GM18867 (cell line): ENCODE results near the gene MTMR2.
A peak's percentile ranks its signal among the peaks of the same experiment; 100 is the strongest.

Experiments used
- ATAC-seq: cut with Tn5 transposase; IDR thresholded peaks from one replicate; pipeline ENCODE4 v1.9.1; 2021; ENCODE audit warnings: mild to moderate bottlenecking, moderate library complexity; ENCODE audit not compliant: unreplicated experiment

Gene MTMR2

DNA sequence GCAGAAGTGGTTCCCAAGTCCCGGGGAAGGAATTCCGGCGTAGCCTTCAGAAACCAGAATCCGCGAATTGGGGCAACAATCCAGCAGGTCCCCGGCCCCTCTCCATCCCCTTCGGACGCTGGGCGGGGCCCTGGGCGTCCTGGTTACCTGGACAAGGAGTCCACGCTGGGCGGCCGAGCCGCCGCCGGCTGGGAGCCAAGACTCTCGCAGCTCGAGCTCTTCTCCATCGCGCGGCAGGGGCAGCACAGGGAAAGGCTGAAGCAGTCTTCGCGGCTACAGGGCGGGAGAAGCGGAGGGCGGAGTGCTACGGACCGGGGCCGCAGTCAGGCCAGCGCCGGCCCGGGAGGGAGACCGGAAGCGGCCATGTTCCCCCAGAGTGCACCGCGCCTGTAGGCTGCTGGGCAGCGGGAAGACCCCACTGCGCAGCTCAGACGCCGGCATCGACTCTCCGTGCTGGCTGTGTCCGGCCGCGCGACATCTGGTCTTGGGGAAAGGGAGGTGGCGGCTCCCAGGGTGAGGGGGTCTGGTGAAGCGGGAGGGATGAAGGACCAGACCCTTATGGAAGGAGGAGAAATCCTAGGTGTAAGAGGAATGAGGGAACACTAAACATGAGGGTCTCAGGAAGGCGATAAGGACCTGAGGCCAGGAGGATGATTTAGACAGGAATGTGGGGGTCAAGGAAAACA lies at the start of gene MTMR2:
Gene MTMR2 (minus strand): TSS at position 380 of the 686 bp plus-strand sequence. CDS start 153 bp downstream, at position 227.
- ATAC-seq, result peak; percentile 100

- ATAC-seq, result no peak
Measured at GRCh38 chr11:95972060-95972459, 48.2 kb upstream of the MTMR2 start.

DNA sequence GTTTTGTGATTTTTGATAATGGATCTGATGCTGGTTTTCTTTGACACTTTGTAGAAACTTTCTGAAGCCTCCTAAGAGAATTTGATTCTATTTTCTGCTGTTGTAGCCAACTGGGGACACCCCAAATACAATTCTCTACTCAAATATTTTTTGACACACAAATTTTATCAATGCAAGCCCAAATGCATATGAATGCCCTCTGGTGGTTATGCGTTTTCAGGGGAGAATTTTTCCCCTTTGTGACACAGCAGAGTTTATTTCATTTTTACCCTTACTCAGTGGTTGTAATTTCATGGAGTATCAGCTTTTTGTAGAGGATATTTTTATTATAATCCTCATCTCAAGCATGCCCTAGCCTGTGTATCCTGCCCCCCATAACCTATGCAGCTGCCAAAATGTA lies 44.7 kb upstream of the MTMR2 start:
- no peak for ATAC-seq

- ATAC-seq, result no peak
Measured at GRCh38 chr11:95964281-95964680, 40.4 kb upstream of the MTMR2 start.

DNA sequence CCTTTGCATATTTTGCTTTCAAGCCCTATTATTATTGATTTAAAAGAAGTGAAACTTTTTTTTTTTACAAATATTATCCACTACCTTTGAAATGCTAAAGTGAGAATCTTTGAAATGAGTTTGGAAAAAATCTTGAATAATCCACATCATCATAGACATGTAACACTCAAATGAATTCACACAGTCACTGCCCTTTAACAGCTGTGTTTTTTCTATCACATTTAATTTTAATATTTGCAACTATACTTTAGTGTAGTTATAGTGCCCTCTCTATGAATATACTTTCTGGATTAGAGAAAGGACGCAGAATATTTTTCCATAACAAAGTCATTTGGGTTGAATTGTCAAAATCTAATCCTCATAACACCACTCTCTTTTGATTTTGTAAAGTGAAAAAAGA lies 37.9 kb upstream of the MTMR2 start:
- no peak for ATAC-seq

DNA sequence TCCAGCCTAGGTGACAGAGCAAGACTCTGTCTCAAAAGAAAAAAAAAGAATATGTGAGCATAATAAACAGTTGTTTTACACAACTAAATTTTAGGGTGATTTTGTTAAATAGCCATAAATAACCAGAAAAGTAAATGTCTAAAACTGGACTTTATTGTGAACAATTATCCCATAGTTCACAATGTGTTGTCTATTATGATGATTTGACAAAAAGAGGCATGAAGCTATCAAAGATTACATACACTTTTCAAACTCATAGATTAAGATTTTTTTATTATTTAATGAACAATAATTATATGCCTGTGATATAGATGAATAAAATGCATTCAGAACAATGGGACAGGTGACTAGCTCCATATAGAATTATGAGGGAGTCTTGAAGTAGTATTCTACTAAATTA lies 27.0 kb upstream of the MTMR2 start:
- ATAC-seq, result no peak

- ATAC-seq, result no peak
Measured at GRCh38 chr11:95948637-95949036, 24.7 kb upstream of the MTMR2 start.

DNA sequence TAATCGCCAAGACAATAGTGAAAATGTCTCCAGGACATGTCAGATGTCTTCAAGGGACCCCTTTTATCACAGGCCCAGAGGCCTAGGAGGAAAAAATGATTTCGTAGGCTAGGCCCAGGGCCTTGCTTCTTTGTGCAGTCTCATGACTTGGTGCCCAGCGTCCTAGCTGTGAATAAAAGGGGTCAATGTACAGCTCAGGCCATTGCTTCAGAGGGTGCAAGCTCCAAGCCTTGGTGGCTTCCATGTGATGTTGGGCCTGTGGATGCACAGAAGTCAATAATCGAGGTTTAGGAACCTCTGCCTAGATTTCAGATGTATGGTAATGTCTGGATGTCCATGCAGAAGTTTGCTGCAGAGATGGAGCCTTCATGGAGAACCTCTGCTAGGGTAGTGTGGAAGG lies 20.7 kb upstream of the MTMR2 start:
- no peak for ATAC-seq

DNA sequence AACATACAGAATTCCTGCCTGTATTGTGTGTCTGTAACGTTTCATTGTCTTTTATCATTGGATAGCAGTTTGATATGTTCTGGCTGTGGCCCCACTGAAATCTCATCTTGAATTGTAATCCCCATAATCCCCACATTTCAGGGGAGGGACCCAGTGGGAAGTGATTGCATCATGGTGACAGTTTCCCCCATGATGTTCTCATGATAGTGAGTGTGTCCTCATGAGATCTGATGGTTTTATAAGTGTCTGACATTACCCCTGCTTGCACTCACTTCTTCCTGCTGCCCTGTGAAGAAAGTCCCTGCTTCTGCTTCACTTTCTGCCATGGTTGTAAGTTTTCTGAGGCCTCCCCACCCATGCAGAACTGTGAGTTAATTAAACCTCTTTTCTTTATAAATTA lies 19.6 kb upstream of the MTMR2 start:
- ATAC-seq, result no peak

DNA sequence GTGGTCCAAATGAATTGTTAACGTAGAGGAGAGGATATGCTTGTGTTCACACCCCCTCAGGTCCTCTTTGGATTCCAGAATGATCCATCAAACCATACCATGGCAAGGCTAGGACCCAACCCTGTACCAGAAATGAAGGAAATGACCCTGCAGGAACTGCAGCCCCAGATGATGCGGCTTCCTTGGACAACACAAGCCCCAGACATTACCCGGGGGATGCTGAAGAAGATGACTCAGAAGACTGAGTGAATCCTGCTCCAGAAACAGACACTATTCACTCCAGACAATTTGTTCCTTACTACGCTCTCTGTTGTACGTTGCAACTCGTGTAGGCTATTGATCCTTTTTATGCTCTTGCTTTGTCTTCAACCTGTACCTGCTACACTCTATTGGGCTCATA lies 15.2 kb upstream of the MTMR2 start:
- ATAC-seq, result no peak

DNA sequence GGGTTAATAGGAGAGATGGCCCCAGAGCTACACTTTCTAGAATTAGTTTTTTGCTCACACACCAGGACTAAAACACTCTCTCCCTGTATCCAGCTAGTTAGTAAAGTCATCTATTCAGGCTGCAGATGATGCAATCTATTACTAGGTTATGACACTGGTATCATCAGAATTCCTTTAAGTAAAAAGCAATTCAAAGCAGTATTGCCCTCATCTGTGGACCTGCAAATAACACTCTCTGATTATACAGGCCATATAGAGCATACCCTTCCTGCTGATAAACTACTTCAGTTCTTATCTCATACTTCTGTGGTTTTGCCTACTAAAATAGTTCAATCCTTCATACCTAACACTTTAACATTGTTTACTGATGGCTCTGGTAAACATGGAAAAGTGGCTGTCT lies 13.5 kb upstream of the MTMR2 start:
- no peak for ATAC-seq

DNA sequence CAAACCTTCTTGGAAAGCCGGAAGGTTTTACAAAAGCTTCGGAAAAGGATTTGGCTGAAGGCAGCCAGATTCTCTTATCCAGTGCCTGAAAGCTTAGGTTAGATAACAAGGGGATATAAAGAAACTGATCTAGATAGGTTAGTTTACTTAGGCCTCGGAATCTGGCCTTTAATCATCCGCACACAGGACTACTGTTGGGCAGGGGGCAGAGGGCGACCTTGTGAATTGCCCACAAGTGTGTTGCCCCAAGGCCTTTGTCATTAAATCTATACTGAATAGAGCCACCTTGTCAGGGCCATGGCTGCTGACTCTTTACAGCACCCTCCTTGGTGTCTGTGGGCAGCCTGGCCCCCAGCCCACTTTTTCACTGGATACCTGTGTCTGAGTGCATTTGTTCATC lies 9.7 kb upstream of the MTMR2 start:
- ATAC-seq, result no peak

- no peak for ATAC-seq
Measured at GRCh38 chr11:95931916-95932315, 8.0 kb upstream of the MTMR2 start.

GRCh38 chr11:95930948-95931347 lies 7.0 kb upstream of the MTMR2 start:
- no peak for ATAC-seq

DNA sequence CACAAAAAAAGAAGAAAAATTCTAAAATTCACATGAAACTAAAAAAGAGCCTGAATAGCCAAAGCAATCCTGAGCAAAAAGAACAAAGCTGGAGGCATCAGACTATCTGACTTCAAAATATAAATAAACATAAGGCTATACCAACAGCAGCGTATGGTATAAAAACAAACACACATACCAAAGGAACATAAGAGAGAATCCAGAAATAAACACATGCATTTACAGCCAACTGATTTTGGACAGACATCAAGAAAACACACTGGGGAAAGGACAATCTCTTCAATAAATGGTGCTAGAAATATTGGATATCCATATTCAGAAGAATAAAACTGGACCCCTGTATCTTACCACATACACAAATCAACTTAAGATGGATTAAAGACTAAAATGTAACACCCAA lies 2.8 kb upstream of the MTMR2 start:
- no peak for ATAC-seq

DNA sequence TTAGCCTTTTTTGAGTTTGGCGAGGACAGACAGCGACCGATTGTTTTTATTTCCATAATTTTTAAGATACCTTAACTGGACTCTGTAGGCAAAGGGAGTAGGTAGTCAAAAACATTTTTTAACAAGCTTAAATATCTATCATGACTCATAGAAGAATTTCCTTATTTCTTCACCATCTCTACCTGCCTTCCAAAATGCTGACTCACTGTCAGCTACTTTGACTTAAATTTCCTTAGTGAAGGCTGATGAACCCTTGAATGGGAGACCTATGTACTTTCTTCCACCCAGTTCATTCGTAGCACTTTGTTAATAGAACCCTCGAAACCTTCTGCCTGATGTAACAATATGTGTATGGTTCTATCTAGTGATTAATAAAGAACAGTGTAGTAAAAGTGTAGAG lies 1.1 kb upstream of the MTMR2 start:
- no peak for ATAC-seq

GRCh38 chr11:95924414-95924760 lies 480 bp upstream of the MTMR2 start:
- no peak for ATAC-seq

DNA sequence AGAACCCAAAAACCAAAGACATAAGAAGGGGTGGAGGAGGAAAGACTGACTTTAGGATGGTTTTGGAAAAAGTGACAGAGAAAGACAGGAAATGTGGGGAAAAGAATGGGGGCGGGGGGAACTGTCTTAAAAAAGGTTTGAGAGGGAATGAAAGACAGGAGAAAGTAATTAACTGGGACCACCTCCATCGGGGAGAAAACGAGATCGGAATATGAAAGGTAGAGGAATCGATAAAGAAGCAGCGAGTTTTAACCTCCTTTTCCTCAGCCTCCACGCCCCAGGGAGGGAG lies 524 bp downstream of the MTMR2 start:
- ATAC-seq, result no peak

DNA sequence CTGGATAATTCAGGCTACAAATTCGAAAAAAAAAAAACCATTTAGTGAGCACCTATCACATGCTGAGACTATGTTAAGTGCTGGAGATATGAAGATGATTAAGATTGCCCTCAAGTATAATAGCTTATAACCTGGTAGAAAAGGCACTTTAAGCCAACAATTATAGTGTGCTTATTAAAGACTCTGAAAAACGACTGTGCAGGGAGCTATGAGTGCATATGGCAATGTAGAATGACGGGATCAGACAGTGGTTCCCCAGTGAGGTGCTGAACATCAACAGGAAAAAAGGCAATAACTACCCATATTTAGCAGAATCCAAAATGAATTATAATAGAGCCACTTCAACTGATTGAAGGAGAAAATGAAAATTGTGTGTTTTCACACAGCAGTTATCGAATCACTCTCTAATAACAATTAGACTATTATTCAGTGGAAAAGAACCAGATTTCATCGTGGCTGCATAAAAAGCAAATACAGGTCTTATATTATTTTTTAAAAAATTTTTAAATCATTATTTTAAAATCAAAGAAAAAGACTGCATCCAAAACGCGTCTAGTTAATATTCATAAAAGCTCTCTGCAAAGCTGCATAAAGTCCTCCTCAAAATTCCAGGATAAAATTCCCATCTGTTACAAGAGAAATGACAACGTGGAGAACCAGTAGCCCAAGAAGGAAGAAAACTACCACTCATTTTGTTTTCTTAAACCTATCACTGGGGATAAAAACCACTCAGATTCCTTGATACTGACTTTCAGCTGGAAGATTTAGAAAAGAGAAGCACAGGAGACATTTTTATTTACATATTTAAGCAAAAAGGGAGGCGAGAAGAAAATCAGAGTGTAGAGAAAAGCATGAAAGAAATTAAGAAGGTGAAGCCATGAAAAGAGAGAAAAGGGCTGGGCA lies 1.1 kb downstream of the MTMR2 start:
- no peak for ATAC-seq

DNA sequence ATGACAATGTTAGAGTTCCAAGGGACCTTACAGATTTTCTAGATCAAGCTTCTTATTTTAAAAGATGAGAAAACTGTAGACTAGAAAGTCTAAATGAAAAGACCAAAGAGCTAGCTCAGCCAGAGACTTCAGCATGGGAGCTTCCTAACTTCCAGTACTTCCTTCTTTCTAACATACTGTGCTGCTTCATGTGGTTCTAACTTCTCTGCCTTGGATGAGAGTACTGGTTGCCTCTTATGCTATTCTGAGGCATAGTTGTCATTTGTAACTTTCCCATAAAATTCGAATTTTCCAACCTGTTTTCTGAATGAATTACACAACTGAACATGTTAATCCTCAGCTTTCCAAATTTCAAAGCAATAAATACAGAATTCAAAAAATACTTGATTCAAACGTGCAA lies 1.8 kb downstream of the MTMR2 start:
- no peak for ATAC-seq

- no peak for ATAC-seq
Measured at GRCh38 chr11:95920460-95921105, 3.3 kb downstream of the MTMR2 start.

DNA sequence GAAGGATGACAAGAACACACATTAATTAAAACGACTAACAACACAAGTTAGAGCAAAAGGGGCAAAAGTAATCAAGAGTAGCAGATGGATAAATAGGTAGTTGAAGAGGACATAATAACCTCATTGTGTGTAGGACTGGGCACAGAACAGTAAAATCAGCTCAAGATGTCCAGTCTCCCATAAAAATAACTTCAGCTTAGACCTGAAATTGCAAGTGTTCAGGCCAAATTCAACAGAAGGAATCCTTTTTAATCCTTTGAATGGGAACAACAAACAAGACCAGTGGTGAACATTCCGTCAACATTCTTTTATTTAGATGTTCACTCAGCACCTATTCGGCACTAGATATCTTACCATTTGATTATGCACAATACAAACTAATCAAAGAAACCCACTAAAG lies 4.4 kb downstream of the MTMR2 start:
- ATAC-seq, result no peak
